Measurements from ENCODE around the gene UTP25.

DNA sequence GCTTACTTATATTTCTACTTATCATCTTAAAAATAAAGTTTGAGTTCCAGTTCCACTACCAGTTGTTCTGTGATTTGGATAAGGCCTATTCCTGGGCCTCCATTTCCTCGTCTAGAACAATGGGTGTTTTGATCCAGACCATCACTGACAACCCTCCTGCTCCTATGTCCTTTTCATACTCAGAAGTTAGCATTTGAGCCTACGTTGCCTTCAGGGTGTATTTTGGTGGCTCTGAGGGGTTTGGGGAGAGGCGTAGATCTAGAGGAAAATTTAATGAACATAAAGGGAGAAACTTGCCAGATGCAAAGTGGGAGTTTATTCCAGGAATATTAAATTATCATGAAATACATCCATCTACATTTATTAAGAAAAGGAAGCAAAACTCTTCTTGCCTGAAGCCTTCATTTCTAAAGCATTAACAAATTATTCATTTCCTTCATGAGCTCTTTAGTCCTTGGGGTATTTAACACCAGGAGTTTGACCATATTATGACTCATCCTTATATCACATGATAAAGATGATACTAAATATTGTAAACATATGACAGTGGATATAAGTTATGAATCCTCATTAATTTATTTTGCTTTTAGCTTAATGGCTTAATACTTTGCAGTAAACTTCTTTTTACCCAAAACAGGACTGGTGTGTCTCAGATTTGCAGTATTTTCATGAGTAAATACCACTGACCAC, 63.0 kb downstream of the UTP25 start:
- TF ChIP-seq POLR2A (IDR thresholded peaks at IDR 0.05; ENCODE audit: low read length) (no peak), GATA1 (IDR thresholded peaks at IDR 0.05; ENCODE audit: low read depth, low read length) (no peak)
